Heart right ventricle (tissue), 16 donors: ENCODE results near the gene ZNF526. TPM values are rescaled to one million over a fixed set of nuclear protein-coding genes. Genes with fewer than 3 reads are reported as not detected.
A peak's percentile ranks its signal among the peaks of the same experiment; 100 is the strongest.

Experiments used
- ATAC-seq, 8 donors: fragments of 200-7000 bp; cut with Tn5 transposase; one replicate each; pipeline ENCODE4 v1.9.1; 2020; ENCODE audit warnings: mild to moderate bottlenecking in 8 of 8, moderate library complexity in 8 of 8, moderate number of reproducible peaks in 1 of 8
- DNase-seq, 2 donors: peaks; one replicate each; pipeline ENCODE4 v3.0.0-alpha.2; 2020
- H3K27ac ChIP-seq, 10 donors: fragments of 200-600 bp; sonication (generic) in 2 of 10; one replicate each; pipeline versions ENCODE4 v1.5.0 to v1.8.0; 2020 to 2022; ENCODE audit warnings: mild to moderate bottlenecking in 3 of 10
- H3K27me3 ChIP-seq, 7 donors: fragments of 200-600 bp; one replicate each; pipeline ENCODE4 v1.8.0; 2021 to 2022; ENCODE audit warnings: mild to moderate bottlenecking in 2 of 7
- H3K36me3 ChIP-seq, 9 donors: fragments of 200-600 bp; sonication (generic) in 1 of 9; one replicate each; pipeline versions ENCODE4 v1.5.0 to v1.8.0; 2020 to 2022; ENCODE audit warnings: mild to moderate bottlenecking in 2 of 9
- H3K4me1 ChIP-seq, 9 donors: fragments of 200-600 bp; sonication (generic) in 1 of 9; one replicate each; pipeline versions ENCODE4 v1.5.0 to v1.8.0; 2020 to 2022; ENCODE audit warnings: mild to moderate bottlenecking in 4 of 9
- H3K4me3 ChIP-seq, 10 donors: fragments of 200-600 bp; sonication (generic) in 2 of 10; one replicate each; pipeline versions ENCODE4 v1.5.0 to v1.8.0; 2020 to 2022; ENCODE audit warnings: mild to moderate bottlenecking in 7 of 10, moderate library complexity in 2 of 10
- H3K9me3 ChIP-seq, 11 donors: fragments of 200-600 bp in 10 of 11; sonication (generic) in 2 of 11; one replicate each; pipeline versions ENCODE4 v1.5.0 to v1.8.0; 2013 to 2022; ENCODE audit warnings: mild to moderate bottlenecking in 2 of 11, control low read depth in 1 of 11, moderate library complexity in 1 of 11
- WGBS, 2 donors: extraction: QIAGEN DNeasy Blood & Tissue Kit; methylation state at CpG; one replicate each; pipeline ENCODE4 v1.1.7; 2013; ENCODE audit warnings: inconsistent platforms in 1 of 2; 5-methylcytosine and 5-hydroxymethylcytosine counted together
- intact Hi-C, 10 donors: fragments of 100-400 bp; cut with DNase I; formaldehyde crosslinking; loops; one replicate each; pipeline versions ENCODE4 v1.11.1 to v1.14.2; 2022
- polyA plus RNA-seq, 2 donors: library from polyadenylated mRNA; stranded (reverse); fragments of 200-250 nt; gene quantifications; one replicate each; pipeline ENCODE4 v1.2.3, GENCODE V29; 2013
- total RNA-seq, 10 donors: library from RNA; stranded (reverse); fragmentation: NEBNext Ultra II Directional in 3 of 10; extraction: Animal tissue kit (Norgen Biotek cat#: 25700) in 3 of 10; gene quantifications; one replicate each; pipeline versions ENCODE4 v1.2.1 to v1.2.4, GENCODE V29; 2021 to 2023
- TF ChIP-seq, protein P1 (sequence below), 9 donors: fragments of 200-600 bp; sonication (generic) in 2 of 9; IDR thresholded peaks; one replicate each; pipeline versions ENCODE4 v1.5.0 to v1.8.0; 2021 to 2022; ENCODE audit warnings: antibody characterized with exemption in 9 of 9, mild to moderate bottlenecking in 5 of 9, moderate library complexity in 1 of 9
- donor health status: Arrhythmogenic right ventricular cardiomyopathy.
- donor health status: ischemic (EF 13 %, LVEDD 7.1; RV severe dilation, severe dysfunction).
- donor health status: healthy with polysubstance abuse.
- donor health status: DM: no; HTN: yes; CAD: no.
- donor health status: DM: no; HTN: no; CAD: no.
- donor health status: ischemic (EF 25% LVEDD 6.9; RV normal size, moderate dysfunction).
- donor health status: ischemic (EF 25% LVEDD 5.7; RV mildly dilated, moderate dysfunction).
- donor health status: healthy.
- donor health status: DM: yes; HTN: yes; CAD: no.
- donor health status: Ischemic cardiomyopathy.
- donor health status: ischemic (EF 35%, LVEDD 5.7; RV mildly dilated, moderate dysfunction).
- donor health status: nonischemic (EF 11% LVEDD 7.7; RV severe dilation, severe dysfunction).
- donor health status: DM: yes; HTN: yes; CAD: no.
- donor health status: PGD.
- donor health status: ischemic (EF 29% LVEDD 5.4; RV normal size, mild dysfunction).
- donor health status: nonischemic (EF 23%, LVEDD 6.1; RV moderate dilation, normal function).

The ZNF526 gene
- total and polyA plus RNA-seq, 12 donors, result 3.2 to 7.0 (median 5.1) TPM

DNA sequence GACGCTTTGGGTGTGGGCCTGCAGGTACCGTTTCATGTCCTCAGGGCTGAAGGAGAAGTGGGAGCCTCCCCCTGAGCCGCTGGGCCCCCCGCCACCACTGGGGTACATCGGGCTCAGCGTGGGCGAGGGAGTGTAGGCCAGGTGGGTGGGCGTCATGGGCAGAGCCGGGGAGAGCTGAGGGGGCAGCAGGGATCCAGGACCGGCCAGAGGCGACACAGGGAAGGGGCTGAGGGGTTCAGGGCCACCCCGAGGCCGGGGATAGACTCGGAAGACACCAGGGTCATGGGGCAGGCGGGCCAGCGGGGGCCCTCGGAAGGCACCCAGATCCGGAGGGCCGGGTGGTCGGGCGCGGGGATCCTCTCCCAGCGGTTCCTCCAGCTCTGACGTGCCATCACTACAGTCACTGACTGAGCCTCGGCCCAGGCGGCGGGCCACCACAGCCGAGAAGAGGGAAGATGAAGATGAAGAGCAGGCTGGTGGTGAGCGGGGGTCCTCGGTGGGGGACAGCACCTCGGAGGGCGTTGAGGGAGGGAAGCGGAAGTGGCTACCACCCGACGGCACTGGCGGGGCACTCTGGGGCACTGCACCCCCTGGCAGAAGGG lies 29.1 kb downstream of the ZNF526 start:
- no peaks in the 10 kb centered on the region for H3K9me3 ChIP-seq
- ATAC-seq, result no peak
- intact Hi-C loops, result loop anchor here in 6 of 10 donors (5.0 to 10.0 kb wide), 4 partner anchors 33 to 186 kb away; no protein-coding TSS in a partner anchor
- H3K27ac ChIP-seq, result peak overlapping the region in 8 of 10 donors; percentile 68 to 100 (median 98)
- DNase-seq, result no peak
- no peak overlapping the region for H3K4me3 ChIP-seq
- peaks cover 42 to 85% (median 74%) of the 10 kb centered on the region in 9 donors for H3K4me1 ChIP-seq
- H3K27me3 ChIP-seq, result no peaks in the 10 kb centered on the region
- peaks cover 0 to 37% (median 7%) of the 10 kb centered on the region in 9 donors for H3K36me3 ChIP-seq
- 80 to 82% methylated on average over 36 of the region's 36 CpGs for WGBS, 2 donors
- TF ChIP-seq, protein P1, sequence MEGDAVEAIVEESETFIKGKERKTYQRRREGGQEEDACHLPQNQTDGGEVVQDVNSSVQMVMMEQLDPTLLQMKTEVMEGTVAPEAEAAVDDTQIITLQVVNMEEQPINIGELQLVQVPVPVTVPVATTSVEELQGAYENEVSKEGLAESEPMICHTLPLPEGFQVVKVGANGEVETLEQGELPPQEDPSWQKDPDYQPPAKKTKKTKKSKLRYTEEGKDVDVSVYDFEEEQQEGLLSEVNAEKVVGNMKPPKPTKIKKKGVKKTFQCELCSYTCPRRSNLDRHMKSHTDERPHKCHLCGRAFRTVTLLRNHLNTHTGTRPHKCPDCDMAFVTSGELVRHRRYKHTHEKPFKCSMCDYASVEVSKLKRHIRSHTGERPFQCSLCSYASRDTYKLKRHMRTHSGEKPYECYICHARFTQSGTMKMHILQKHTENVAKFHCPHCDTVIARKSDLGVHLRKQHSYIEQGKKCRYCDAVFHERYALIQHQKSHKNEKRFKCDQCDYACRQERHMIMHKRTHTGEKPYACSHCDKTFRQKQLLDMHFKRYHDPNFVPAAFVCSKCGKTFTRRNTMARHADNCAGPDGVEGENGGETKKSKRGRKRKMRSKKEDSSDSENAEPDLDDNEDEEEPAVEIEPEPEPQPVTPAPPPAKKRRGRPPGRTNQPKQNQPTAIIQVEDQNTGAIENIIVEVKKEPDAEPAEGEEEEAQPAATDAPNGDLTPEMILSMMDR (IDR thresholded peaks at IDR 0.05), result no peak

DNA sequence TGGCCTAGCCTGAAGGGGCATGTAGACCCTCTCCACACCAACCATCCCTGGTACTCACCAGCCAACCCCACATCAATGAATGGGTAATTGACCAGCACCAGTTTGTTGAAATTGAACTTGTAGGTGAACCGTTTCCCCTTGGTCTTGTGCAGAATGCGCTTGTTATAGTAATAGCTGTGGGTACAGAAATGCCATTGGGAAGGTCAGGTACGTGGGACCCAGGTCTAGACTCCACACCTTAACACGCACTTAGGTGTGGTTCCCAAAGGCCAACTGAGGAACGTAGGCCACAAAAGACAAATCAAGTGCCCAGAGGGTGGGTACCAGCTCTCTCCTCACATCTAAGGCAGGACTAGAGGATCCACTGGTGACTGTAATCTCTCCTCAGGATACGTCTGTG lies 29.7 kb downstream of the ZNF526 start:
- Histone ChIP-seq H3K36me3 (peaks cover 0 to 37% (median 7%) of the 10 kb centered on the region in 9 donors), H3K9me3 (no peaks in the 10 kb centered on the region), H3K27ac (peak overlapping the region; percentile 62 to 100 (median 98)), H3K27me3 (no peaks in the 10 kb centered on the region), H3K4me1 (peaks cover 42 to 84% (median 74%) of the 10 kb centered on the region in 9 donors), H3K4me3 (peak overlapping the region in 2 of 10 donors; percentile 27 to 100)
- intact Hi-C loops, result loop anchor here in 6 of 10 donors (5.0 to 10.0 kb wide), 4 partner anchors 33 to 185 kb away; no protein-coding TSS in a partner anchor
- no peak for ATAC-seq
- 66 to 72% methylated on average over 6 of the region's 6 CpGs for WGBS, 2 donors
- TF ChIP-seq, protein P1 (IDR thresholded peaks at IDR 0.05), result no peak
- no peak for DNase-seq

DNA sequence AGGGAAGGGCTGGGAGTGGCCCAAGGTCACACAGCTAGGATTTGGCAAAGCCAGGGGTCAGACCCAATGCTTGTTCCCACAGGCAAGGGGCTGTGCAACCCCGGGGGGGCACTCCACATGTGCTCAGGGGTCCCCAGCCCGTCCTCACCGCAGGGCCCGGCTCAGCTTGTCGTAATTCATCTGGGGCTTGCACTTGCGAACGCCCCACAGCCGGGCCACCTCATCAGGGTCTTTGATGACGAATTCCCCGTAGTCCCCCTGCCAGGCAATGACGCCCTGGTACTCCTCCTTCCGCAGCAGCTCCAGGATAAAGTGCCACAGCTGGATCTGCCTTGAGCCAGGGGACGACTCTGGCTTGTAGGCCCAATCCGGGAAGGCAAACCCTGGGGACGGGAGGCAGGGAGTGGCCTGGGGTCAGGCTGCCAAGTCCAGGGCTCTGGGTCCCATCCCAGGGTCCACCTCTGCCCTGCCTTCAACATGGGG lies 30.1 kb downstream of the ZNF526 start:
- TF ChIP-seq, protein P1 (IDR thresholded peaks at IDR 0.05), result no peak
- H3K27ac ChIP-seq, result peak overlapping the region; percentile 62 to 100 (median 98)
- no peaks in the 10 kb centered on the region for H3K27me3 ChIP-seq
- DNase-seq (peak; percentile 27 to 50), ATAC-seq (no peak)
- peaks cover 42 to 79% (median 69%) of the 10 kb centered on the region in 9 donors for H3K4me1 ChIP-seq
- peaks cover 0 to 37% (median 7%) of the 10 kb centered on the region in 9 donors for H3K36me3 ChIP-seq
- intact Hi-C loops, result no loop called here
- no peaks in the 10 kb centered on the region for H3K9me3 ChIP-seq
- 33 to 34% methylated on average over 15 of the region's 15 CpGs for WGBS, 2 donors
- H3K4me3 ChIP-seq, result peak overlapping the region in 6 of 10 donors; percentile 19 to 100 (median 66)

DNA sequence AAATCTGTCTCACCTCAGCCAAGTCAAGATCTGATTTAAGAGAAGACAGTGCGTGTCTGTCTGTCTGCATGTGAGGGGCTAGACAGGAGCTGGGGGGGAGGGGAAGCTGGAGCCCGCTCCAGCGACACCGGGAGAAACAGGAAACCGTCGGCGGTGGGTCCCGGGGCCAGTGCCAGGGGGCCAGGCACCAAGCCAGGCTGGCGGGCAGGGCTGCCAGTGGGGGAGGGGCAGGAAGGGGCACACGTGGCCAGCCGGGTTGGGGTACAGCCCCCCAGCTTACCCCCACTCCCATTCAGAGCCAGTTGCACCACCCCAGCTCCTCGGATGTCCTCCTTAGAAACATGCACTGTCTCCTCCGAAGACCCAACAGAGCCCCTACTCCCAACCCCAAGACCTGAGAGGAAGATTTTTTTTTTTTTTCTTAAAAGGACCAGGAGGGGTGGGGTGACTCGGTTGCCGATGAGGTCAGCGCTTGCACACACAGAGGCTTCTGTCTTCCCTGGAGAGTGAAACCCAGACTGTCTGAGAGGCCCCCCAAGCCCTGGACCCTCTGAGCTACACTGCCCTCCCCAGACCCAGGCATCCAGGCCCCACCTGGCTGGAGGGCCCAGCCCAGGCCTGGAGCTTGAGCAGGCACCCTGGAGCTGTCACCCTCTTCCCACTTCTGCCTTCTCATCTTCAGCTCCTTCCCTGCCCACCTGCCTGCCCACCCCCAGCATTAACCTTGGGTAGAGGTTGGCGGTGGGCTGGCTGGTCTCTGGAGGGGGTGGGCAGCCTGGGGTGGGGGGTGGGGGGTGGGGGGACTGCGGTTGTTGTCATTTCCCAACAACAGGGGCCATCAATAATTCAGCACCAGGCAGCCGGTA lies 30.8 kb downstream of the ZNF526 start:
- intact Hi-C loops, result no loop called here
- DNase-seq, result peak in 1 of 2 donors; percentile 55
- ATAC-seq, result no peak

More for the DNA sequence above, 30.8 kb downstream of the ZNF526 start:
- TF ChIP-seq, protein P1 (IDR thresholded peaks at IDR 0.05), result no peak
- Histone ChIP-seq H3K4me3 (peak overlapping the region in 8 of 10 donors; percentile 19 to 100 (median 84)), H3K27me3 (no peaks in the 10 kb centered on the region), H3K36me3 (peaks cover 0 to 37% (median 7%) of the 10 kb centered on the region in 9 donors), H3K4me1 (peaks cover 39 to 78% (median 66%) of the 10 kb centered on the region in 9 donors), H3K27ac (peak overlapping the region; percentile 62 to 100 (median 98)), H3K9me3 (no peaks in the 10 kb centered on the region)
- WGBS, 2 donors, result 8 to 11% methylated on average over 18 to 19 of the region's 19 CpGs
